Mammary epithelial cell (primary cell): ENCODE data around the gene TMPRSS13.

Experiments used
- EZH2 ChIP-seq: IDR thresholded peaks from 2 replicates; pipeline ENCODE4 v1.6.1; 2012; ENCODE audit warnings: low read length, inconsistent platforms, borderline replicate concordance
- TF ChIP-seq, protein P1 (sequence below), 2 donors: IDR thresholded peaks in 1 of 2; conservative IDR thresholded peaks in 1 of 2; 2 replicates each; pipeline ENCODE4 v1.5.1; 2011 to 2012; ENCODE audit warnings: inconsistent platforms in 2 of 2, low read length in 2 of 2, mild to moderate bottlenecking in 2 of 2, control low read depth in 1 of 2, low read depth in 1 of 2; ENCODE audit not compliant: insufficient read depth in 1 of 2; ENCODE audit errors: extremely low read depth in 1 of 2

DNA sequence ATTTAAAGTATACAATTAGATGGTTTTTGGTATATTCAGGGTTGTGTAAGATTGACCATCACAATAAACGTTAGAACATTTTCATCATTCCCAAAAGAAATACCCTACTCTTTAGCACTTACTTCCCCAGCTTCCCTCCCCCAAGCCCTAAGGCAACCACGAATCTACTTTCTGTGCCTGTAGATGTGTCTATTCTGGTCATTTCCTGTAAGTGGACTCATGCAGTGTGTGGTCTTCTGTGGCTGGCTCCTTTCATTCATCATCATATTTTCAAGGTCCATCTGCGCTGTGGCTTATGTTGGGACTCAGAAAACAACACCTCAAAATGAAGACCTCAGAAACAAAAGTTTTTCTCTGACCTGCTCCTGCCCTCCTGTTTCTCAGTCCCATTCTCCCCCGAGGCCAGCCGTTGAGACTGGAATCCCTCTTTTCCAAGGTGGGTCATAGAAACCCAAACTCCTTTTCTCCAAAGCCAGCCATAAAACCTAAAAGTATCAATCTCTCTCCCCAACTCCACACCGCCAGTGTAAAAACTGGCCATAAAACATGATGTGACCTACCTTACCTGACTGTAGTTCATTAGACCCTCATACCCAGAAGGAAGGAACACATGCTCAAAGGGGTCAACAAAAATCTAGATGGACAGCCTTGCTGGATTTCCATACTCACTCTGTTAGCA is 12.9 kb upstream of the TMPRSS13 start:
- TF ChIP-seq, protein P1, sequence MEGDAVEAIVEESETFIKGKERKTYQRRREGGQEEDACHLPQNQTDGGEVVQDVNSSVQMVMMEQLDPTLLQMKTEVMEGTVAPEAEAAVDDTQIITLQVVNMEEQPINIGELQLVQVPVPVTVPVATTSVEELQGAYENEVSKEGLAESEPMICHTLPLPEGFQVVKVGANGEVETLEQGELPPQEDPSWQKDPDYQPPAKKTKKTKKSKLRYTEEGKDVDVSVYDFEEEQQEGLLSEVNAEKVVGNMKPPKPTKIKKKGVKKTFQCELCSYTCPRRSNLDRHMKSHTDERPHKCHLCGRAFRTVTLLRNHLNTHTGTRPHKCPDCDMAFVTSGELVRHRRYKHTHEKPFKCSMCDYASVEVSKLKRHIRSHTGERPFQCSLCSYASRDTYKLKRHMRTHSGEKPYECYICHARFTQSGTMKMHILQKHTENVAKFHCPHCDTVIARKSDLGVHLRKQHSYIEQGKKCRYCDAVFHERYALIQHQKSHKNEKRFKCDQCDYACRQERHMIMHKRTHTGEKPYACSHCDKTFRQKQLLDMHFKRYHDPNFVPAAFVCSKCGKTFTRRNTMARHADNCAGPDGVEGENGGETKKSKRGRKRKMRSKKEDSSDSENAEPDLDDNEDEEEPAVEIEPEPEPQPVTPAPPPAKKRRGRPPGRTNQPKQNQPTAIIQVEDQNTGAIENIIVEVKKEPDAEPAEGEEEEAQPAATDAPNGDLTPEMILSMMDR (conservative IDR thresholded peaks at IDR 0.05 in 1 of 2, IDR thresholded peaks at IDR 0.05 in 1 of 2; ENCODE audit: extremely low read depth in 1 of 2, insufficient read depth in 1 of 2, low read depth in 1 of 2, low read length in 2 of 2) = no peak
- TF ChIP-seq EZH2 = no peak
